ENCODE measurements around the gene CADM2.

GRCh38 chr3:85604641-85605040 lies 645.9 kb downstream of the CADM2 start:
- TF ChIP-seq CTCF (IDR thresholded peaks at IDR 0.05) = no peak
- no peak for TF ChIP-seq POLR2AphosphoS5 (IDR thresholded peaks at IDR 0.05)

Data from upper lobe of left lung (tissue), 4 donors.